Measurements from ENCODE around the gene RASD1. TPM values are rescaled to one million over a fixed set of nuclear protein-coding genes. Genes with fewer than 3 reads are reported as not detected.

RASD1 gene
- total RNA-seq, 1 experiment from 2014 or later = 5.7 TPM

- H3K27ac Mint-ChIP-seq = no peak overlapping the region
- no peak overlapping the region for H3K14ac ChIP-seq (ENCODE audit: insufficient read depth, low read length)
- no peak for TF ChIP-seq CTCF (conservative IDR thresholded peaks at IDR 0.05)
- no peak overlapping the region for H3K56ac ChIP-seq (ENCODE audit: insufficient read length, low read depth, low read length)
- H3K27ac ChIP-seq (ENCODE audit: insufficient read length, low read depth, low read length) = no peak overlapping the region
- no peak overlapping the region for H3K4ac ChIP-seq (ENCODE audit: low read depth, low read length)
- H3K23me2 ChIP-seq (ENCODE audit: insufficient read length, low read depth, low read length, poor library complexity, severe bottlenecking) = no peaks in the 10 kb centered on the region
- H3K79me2 ChIP-seq (ENCODE audit: insufficient read depth, low read length) = no peaks in the 10 kb centered on the region
- peaks cover under 1% of the 10 kb centered on the region for H4K20me1 ChIP-seq (ENCODE audit: control insufficient read depth, insufficient read depth, insufficient read length)
- H3K4me1 Mint-ChIP-seq = peaks cover 43 to 46% of the 10 kb centered on the region in 2 experiments
- no peak overlapping the region for H3K4me3 Mint-ChIP-seq
- H3K27me3 Mint-ChIP-seq (ENCODE audit: low read depth) = no peaks in the 10 kb centered on the region
- H3K36me3 Mint-ChIP-seq (ENCODE audit: insufficient read depth in 1 of 3, low read depth in 3 of 3) = peaks cover 0 to 4% (median 3%) of the 10 kb centered on the region in 3 experiments; a peak in 3 of 7 replicates
- H2BK12ac ChIP-seq (ENCODE audit: insufficient read length, low read depth, low read length) = no peak overlapping the region
- no peak overlapping the region for H3K4me2 ChIP-seq (ENCODE audit: insufficient read depth, insufficient read length, low read length)
- no peak overlapping the region for H3K18ac ChIP-seq (ENCODE audit: insufficient read length, low read depth, low read length)
- H3K4me1 ChIP-seq (ENCODE audit: insufficient read depth, low read length) = peaks cover 4% of the 10 kb centered on the region; the same call in 1 of the 2 replicates
- no peaks in the 10 kb centered on the region for H3K79me1 ChIP-seq (ENCODE audit: insufficient read depth, low read depth, low read length, poor library complexity, severe bottlenecking)
- no peak overlapping the region for H3K23ac ChIP-seq (ENCODE audit: insufficient read length, low read depth, low read length)
- H3K9ac ChIP-seq (ENCODE audit: extremely low read depth, insufficient read length, low read length) = no peak overlapping the region
- H3K9me3 ChIP-seq (ENCODE audit: control insufficient read depth, low read depth, low read length) = no peaks in the 10 kb centered on the region
- H2BK20ac ChIP-seq (ENCODE audit: low read depth, low read length, poor library complexity, severe bottlenecking) = no peak overlapping the region
- WGBS (ENCODE audit: extremely low coverage, insufficient read length, low lambda C conversion rate) = no CpG with 5 or more reads among the region's 5 CpGs
- H2AFZ ChIP-seq (ENCODE audit: low read length) = no peak overlapping the region
- no peak overlapping the region for H2BK120ac ChIP-seq (ENCODE audit: low read depth, low read length, poor library complexity, severe bottlenecking)
- H3K9me3 Mint-ChIP-seq = peaks cover 0 to under 1% of the 10 kb centered on the region in 2 experiments; a peak in 1 of 5 replicates
- no peak overlapping the region for H4K8ac ChIP-seq (replicated peaks; ENCODE audit: insufficient read length, low read depth, low read length)
- H4K91ac ChIP-seq (ENCODE audit: insufficient read length, low read depth, low read length) = no peak overlapping the region
- H2BK15ac ChIP-seq (ENCODE audit: low read depth, low read length) = no peak overlapping the region
- DNase-seq = no peak
- no peak overlapping the region for H4K5ac ChIP-seq (ENCODE audit: insufficient read length, low read depth, low read length)
- H2AK5ac ChIP-seq (ENCODE audit: insufficient read length, low read length) = no peak overlapping the region
- no peak overlapping the region for H3T11ph ChIP-seq (ENCODE audit: low read length)
- no peaks in the 10 kb centered on the region for H3K27me3 ChIP-seq (ENCODE audit: insufficient read depth, low read length)
- no peak overlapping the region for H2BK5ac ChIP-seq (ENCODE audit: insufficient read length, low read length)
Measured at GRCh38 chr17:17518951-17519350, 22.8 kb upstream of the RASD1 start.
